DND-41 (cell line): ENCODE measurements around the gene NF1.

Experiments
- ATAC-seq: fragments of 200-7000 bp; cut with Tn5 transposase; 3 replicates; pipeline ENCODE4 v1.9.1; 2021; ENCODE audit warnings: low read depth; ENCODE audit not compliant: insufficient read depth
- DNase-seq: peaks from one replicate; pipeline ENCODE4 v3.0.0-alpha.2; 2020
- H2AFZ ChIP-seq: 2 replicates; pipeline ENCODE4 v1.6.0; 2012; ENCODE audit warnings: low read depth, low read length
- H3K27ac ChIP-seq: 2 replicates; pipeline ENCODE4 v1.5.1; 2012; ENCODE audit warnings: low read length, inconsistent platforms
- H3K27me3 ChIP-seq: fragments of 200-600 bp; sonication (generic); 2 replicates; pipeline ENCODE4 v1.6.0; 2012; ENCODE audit warnings: low read length, mild to moderate bottlenecking, inconsistent platforms; ENCODE audit not compliant: insufficient read depth, poor library complexity
- H3K36me3 ChIP-seq: 2 replicates; pipeline ENCODE4 v1.5.1; 2012; ENCODE audit warnings: low read length, inconsistent platforms; ENCODE audit not compliant: insufficient read depth
- H3K4me1 ChIP-seq: 2 replicates; pipeline ENCODE4 v1.5.1; 2012; ENCODE audit warnings: mild to moderate bottlenecking, low read length; ENCODE audit not compliant: insufficient read depth
- H3K4me2 ChIP-seq: 2 replicates; pipeline ENCODE4 v1.6.0; 2012; ENCODE audit warnings: mild to moderate bottlenecking, moderate library complexity, low read length, inconsistent platforms; ENCODE audit not compliant: insufficient read depth
- H3K4me3 ChIP-seq, 2 experiments: fragments of 200-600 bp in 1 of 2; shearing (Covaris generic) in 1 of 2; 2 replicates each; pipeline ENCODE4 v1.5.1; 2012 to 2016; ENCODE audit warnings: inconsistent platforms in 2 of 2, low read length in 2 of 2, mild to moderate bottlenecking in 2 of 2, low read depth in 1 of 2, moderate library complexity in 1 of 2
- H3K79me2 ChIP-seq: 2 replicates; pipeline ENCODE4 v1.6.0; 2012; ENCODE audit warnings: low read length, inconsistent platforms; ENCODE audit not compliant: insufficient read depth
- H3K9ac ChIP-seq: 2 replicates; pipeline ENCODE4 v1.6.0; 2012; ENCODE audit warnings: low read depth, mild to moderate bottlenecking, inconsistent platforms, low read length, moderate library complexity
- H3K9me3 ChIP-seq: 2 replicates; pipeline ENCODE4 v1.5.1; 2012; ENCODE audit warnings: low read length, moderate library complexity, mild to moderate bottlenecking, inconsistent platforms; ENCODE audit not compliant: insufficient read depth, severe bottlenecking
- H4K20me1 ChIP-seq: 2 replicates; pipeline ENCODE4 v1.6.0; 2012; ENCODE audit warnings: low read length; ENCODE audit not compliant: insufficient read depth
- CTCF ChIP-seq: IDR thresholded peaks from 2 replicates; pipeline ENCODE4 v1.5.1; 2012; ENCODE audit warnings: borderline replicate concordance, low read length, moderate library complexity, mild to moderate bottlenecking; ENCODE audit not compliant: poor library complexity, severe bottlenecking; ENCODE audit errors: extremely low read depth
- EZH2 ChIP-seq: IDR thresholded peaks from 3 replicates; pipeline ENCODE4 v1.6.1; 2012; ENCODE audit warnings: borderline replicate concordance, low read depth, mild to moderate bottlenecking, moderate library complexity, low read length, inconsistent platforms; ENCODE audit not compliant: severe bottlenecking

The NF1 gene

DNA sequence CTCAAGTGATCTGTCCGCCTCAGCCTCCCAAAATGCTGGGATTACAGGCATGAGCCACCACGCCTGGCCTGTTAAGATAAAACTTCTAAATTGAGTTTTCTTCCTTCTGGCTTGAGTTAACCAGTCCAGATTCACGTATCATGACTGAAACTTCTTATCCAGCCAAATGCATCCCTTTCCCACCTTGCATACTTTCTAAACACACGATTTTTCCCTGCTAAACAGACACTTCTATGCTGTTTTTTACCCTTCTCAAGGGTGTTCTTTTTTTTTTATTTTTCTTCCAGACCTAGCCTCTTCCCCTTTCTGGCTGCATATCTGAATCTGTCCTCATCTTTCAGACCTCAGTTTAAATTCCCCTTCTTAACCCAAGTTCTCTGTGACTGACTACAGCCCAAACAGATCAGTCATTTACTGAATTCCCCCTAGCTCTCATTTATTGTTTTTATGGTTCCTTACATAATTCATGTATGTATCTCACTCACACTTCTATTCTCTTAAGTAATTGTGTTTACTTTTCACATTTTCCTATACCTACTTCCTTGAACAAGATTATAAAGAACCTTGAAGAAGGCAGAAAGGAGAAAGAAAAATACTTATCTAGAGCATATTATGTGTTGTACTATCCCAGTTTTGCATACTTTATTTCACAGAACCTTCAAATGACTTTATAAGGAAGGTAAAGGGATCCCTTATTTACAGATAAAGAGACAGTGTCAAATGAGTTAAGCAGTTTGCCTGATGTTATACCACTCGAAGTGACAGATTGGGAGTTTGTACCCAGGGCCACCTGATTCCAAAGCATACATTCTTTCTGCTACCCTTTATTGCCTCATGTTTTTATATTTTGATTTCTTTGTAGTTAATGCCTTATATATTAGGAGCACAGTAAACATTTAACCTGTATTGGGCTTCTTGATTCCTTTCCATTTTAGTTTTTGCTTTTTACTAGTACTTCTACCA lies 213.9 kb downstream of the NF1 start:
- H3K79me2 ChIP-seq: peaks cover 78% of the 10 kb centered on the region
- ATAC-seq: no peak
- H3K27me3 ChIP-seq: no peaks in the 10 kb centered on the region
- H3K4me2 ChIP-seq: peak overlapping the region; percentile 64
- H2AFZ ChIP-seq: no peak overlapping the region
- TF ChIP-seq CTCF (no peak), EZH2 (no peak)
- peaks cover 67% of the 10 kb centered on the region for H3K4me1 ChIP-seq
- H3K36me3 ChIP-seq: peaks cover 17% of the 10 kb centered on the region
- H3K27ac ChIP-seq: peak overlapping the region; percentile 94
- DNase-seq: no peak
- H4K20me1 ChIP-seq: no peaks in the 10 kb centered on the region
- H3K4me3 ChIP-seq: no peak overlapping the region
- H3K9ac ChIP-seq: peak overlapping the region; percentile 64
- no peaks in the 10 kb centered on the region for H3K9me3 ChIP-seq

- H2AFZ ChIP-seq: peak overlapping the region; percentile 74
- H3K27ac ChIP-seq: peak overlapping the region; percentile 94
- H3K4me1 ChIP-seq: peaks cover 77% of the 10 kb centered on the region
- DNase-seq: no peak
- H3K36me3 ChIP-seq: peaks cover 12% of the 10 kb centered on the region
- no peaks in the 10 kb centered on the region for H4K20me1 ChIP-seq
- H3K4me3 ChIP-seq: peak overlapping the region in 1 of 2 experiments; percentile 54; a peak in 2 of 4 replicates
- H3K79me2 ChIP-seq: peaks cover 83% of the 10 kb centered on the region
- ATAC-seq: no peak
- no peaks in the 10 kb centered on the region for H3K27me3 ChIP-seq
- H3K9ac ChIP-seq: peak overlapping the region; percentile 64
- peak overlapping the region; percentile 64 for H3K4me2 ChIP-seq
- no peaks in the 10 kb centered on the region for H3K9me3 ChIP-seq
- TF ChIP-seq CTCF: no peak
- no peak for TF ChIP-seq EZH2
These were observed 214.8 kb downstream of the NF1 start for GRCh38 chr17:31309556-31309955.

GRCh38 chr17:31310260-31310659 lies 215.5 kb downstream of the NF1 start:
- H3K9me3 ChIP-seq: no peaks in the 10 kb centered on the region
- H3K9ac ChIP-seq: peak overlapping the region; percentile 64
- H3K79me2 ChIP-seq: peaks cover 84% of the 10 kb centered on the region
- TF ChIP-seq EZH2 (no peak), CTCF (no peak)
- ATAC-seq (peak; percentile 90), DNase-seq (peak; percentile 86)
- H4K20me1 ChIP-seq: no peaks in the 10 kb centered on the region
- H3K27me3 ChIP-seq: no peaks in the 10 kb centered on the region
- peaks cover 81% of the 10 kb centered on the region for H3K4me1 ChIP-seq
- peak overlapping the region; percentile 28 to 54; a peak in 3 of 4 replicates for H3K4me3 ChIP-seq
- H2AFZ ChIP-seq: peak overlapping the region; percentile 74
- peaks cover 5% of the 10 kb centered on the region for H3K36me3 ChIP-seq
- peak overlapping the region; percentile 64 for H3K4me2 ChIP-seq
- peak overlapping the region; percentile 94 for H3K27ac ChIP-seq
